ENCODE data around the gene IL1R1.
"Not testable (repeated sequence)": the region's sequence is repeated elsewhere in the genome, so short reads cannot be mapped to it uniquely, and the experiment has no call there.

The IL1R1 gene, protein sequence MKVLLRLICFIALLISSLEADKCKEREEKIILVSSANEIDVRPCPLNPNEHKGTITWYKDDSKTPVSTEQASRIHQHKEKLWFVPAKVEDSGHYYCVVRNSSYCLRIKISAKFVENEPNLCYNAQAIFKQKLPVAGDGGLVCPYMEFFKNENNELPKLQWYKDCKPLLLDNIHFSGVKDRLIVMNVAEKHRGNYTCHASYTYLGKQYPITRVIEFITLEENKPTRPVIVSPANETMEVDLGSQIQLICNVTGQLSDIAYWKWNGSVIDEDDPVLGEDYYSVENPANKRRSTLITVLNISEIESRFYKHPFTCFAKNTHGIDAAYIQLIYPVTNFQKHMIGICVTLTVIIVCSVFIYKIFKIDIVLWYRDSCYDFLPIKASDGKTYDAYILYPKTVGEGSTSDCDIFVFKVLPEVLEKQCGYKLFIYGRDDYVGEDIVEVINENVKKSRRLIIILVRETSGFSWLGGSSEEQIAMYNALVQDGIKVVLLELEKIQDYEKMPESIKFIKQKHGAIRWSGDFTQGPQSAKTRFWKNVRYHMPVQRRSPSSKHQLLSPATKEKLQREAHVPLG

DNA sequence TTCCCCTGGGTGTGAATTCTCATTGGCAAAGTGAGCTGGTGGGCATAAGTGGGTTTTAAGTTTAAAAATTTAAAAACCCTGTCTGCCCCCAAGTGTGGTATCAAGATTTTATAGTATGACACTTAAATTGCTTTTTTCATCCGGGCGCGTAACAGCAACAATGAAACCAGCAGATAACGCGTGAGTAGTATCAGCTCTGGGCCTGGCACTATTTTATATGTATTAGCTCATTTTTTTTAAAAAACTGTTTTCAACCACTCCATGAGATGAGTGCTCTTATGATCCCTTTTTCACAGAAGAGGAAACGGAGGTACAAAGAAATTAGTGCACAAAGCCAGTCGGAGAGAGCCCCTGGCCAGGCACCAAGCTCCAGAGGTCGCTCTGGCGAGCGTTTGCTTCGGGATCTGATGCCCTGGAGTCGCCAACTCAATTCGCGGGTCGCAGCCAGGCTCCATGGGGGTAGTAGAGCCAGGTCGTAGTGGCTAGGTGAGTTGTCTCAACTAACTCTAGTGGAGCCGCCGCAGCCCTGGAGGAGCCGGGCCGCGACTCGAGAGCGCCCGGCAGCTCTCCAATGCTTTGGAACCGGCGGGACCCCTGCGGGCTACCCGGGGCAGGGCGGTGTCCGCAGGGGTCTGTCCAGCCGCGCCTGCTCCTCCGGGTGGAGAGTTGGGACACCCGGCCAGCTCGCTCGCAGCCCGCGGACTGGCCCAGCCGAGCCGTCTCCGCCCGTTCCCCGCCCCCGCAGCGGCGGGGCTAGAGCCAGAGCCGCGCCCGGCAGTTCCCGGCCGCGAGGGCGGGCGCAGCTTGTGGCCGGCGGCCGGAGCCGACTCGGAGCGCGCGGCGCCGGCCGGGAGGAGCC, at the start of gene IL1R1:
Gene IL1R1, plus strand, starts transcription at position 777 of the 859 bp plus-strand sequence. CDS start 14,979 bp downstream, outside the sequence.
- peak; percentile 3 for DNase-seq

DNA sequence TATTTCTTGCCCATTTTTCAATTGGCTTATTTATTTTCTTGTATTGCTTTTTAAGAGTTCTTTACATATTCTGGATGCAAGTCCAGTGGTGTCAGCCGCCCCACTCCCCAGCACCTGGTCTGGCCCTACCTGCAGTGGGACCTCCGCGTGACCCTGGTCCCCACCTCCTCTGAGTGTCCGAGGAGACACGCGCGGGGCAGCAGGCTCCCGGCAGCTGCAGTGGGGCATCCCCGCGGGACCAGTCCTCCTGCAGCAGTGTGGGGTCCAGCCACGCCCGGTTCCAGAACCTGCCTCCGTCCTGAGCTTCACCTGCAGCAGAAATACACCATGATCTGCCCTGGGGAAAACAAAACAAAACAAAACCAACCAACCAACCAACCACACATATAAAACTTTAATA, 48.9 kb upstream of the IL1R1 start:
- no peak for DNase-seq

DNA sequence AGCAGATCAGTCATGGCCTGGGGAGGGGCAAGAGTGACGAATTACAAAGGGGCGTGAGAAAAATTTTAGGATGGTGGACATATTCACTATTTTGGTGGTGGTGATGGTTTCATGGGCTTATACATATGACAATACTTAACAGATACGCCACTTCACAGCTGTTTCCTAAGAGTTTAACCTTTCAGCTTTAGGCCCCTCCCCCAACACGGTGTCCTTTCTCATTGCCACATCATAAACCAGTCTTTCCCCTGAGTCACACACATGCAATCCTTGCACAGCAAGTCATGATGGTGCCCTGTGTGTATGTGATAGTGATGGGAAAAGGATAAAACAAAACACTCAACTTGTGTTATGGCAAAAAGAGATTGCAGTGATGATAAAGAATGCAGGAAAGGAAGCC, 47.6 kb upstream of the IL1R1 start:
- no peak for DNase-seq

DNA sequence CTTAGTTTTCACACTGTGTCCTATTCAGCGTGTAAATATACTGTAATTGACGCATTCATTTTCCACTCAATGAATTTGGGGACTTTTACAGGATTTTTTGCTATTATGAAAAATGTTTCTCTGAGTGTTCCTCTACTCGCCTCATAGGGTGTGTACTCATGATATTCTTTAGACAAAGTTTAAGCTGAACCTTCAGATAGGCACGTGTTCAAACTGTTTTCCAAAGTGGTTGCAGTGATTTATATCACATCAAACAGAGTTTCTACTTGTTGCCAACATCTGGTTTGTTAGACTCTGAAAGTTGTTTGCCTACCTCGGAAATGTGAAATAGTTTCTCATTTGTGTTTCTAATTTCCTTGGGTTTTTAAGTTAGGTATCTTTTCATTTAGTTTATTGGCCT, 46.4 kb upstream of the IL1R1 start:
- DNase-seq: no peak

DNA sequence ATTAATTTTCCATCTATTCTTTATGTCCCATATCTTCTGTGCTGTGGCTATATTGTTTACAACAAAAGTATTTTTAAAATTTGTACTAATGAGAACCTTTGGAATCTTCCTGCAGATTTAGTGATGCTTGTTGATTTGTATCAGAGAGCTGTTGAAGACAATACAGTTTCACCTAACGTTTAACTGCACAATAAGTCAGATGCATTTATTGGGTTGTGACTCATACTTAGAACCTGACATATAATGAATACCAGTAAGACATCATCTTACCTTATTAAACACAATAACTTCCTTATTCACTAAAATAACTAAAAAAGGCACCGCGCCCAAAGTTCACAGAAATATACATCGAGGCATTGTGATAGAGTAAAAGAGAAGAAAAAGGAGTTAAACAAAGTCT, 43.8 kb upstream of the IL1R1 start:
- DNase-seq: no peak

DNA sequence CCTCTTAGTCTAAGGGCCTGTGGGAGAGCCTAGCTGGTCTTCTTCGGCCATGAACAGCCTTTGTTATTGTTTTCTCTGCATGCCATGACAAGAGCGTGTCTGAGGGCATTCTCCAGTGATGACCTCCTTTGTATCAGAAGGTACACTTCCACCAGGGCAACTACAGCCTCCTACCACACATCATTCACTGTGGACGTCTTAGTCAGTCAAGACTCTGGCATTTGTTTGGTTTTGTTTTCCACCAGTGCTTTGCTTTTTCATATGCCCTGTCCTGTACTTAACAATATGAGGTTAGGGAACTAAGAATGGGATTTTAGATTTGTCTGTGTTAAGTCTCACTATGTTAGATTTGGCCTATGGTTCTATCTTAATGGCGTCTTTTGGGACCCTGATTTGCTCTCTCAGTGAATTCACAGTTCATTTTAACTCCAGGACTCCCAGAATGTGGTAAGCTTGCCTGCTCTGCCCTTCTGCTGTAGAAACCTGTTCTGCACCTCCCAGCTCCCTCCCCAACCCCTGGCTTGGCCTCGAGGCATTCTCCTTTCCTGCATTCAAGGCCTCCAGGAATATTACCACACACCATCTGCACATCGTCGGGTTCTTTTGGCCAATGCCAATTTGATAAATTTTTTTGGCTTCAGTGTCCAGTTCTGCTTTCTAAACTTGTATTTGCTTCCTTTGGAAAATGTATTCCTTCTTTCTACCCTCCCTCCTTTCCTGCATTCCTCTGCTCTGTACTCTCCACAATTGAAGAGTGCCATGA, 42.8 kb upstream of the IL1R1 start:
- no peak for DNase-seq

DNA sequence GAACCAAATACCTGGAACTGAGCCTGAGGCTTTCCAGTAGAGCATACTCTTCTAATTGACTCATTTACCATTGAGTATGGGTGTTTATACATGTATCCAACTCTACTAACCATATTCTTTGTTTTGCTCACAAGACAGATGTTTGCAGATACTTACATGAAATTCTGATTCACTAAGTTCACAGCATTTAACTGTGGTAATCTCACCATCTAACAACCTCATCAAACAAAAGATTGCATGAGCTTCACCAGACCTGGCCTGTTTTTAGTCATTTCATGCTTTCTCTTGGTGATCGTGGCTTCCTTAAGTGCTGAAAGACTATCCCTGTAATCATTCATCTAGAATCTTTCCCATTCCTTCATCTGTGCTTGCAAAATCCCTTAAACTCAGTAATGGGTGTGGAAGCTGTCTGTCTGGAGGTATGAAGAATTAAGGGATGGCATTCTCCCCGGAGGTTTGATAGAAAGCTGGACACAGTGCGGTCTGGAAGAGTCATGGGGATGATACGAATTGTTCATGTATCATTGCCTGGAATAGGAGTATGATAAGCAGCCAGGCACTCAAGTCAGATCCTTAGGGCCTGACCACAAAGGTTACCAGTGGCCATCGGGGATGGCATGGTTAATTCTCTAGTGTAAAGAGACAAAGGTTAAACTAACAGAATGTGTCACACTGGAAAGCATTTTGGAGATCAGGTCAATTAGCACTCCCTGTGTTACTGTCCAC, 42.0 kb upstream of the IL1R1 start:
- no peak for DNase-seq

DNA sequence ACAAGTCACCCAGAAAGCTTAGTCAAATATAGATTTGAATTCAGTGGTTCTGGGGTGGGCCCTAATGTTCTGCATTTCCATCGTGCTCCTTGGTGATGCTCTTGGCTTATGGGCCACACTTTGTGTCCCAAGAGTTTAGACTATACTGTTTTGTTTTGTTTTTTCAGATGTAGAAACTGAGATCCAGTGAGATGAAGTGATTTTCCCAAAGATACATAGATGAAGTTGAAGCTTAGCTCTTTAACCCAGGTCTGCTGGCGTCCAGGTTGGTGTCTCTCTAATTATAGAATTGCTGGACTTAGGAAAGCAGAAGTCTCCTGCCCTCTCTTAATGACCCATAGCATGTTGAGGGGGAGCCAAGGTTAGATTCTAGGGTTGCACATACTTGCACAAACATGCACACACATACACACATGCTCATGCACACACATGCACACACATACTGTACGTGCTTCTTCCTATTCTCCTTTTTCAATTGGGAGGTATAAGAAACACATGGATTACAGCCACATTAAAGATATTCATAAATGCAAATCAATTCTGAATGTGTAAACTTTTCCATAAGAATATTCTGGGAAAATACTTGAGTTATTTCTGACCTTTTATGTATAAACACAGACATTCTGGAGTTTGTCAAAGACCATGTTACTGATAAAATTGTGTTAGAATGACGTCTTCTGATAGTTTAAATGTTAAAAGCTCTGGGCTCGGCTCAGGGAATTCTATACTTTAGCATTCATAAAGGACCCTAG, 41.3 kb upstream of the IL1R1 start:
- DNase-seq: no peak

DNA sequence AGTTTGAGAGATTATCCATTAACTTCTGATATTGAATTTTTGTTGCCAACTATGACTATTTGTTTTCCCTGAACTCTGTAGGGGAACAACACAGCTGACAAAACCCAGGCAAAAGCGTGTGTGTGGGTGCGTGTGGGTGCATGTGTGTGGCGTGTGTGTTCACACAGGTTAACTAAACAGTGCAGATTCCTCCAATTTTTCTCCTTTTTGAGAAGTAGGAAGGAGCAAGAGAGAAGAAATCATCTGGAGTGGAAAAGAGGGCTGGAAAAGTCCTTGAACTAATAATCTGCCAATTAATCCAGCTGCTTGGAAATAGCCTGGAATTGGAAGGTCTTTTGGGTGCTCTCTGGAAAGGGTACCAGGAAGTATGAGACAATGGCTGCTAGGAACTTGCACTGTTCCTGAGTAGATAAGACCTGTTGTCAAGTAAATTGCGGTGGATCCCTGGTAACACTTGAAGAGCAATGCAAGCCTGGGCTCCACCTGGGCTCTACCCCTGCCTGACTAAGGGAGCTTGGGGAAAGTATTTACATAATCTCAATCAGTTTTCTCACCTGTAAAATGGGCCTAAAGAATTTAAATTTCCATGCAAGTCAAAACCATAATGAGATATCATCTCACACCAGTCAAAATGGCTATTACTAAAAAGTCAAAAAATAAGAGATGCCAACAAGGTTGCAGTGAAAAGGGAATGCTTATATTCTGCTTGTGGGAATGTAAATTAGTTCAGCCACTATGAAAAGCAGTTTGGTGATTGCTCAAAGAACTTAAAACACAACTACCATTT, 40.5 kb upstream of the IL1R1 start:
- DNase-seq: no peak

DNA sequence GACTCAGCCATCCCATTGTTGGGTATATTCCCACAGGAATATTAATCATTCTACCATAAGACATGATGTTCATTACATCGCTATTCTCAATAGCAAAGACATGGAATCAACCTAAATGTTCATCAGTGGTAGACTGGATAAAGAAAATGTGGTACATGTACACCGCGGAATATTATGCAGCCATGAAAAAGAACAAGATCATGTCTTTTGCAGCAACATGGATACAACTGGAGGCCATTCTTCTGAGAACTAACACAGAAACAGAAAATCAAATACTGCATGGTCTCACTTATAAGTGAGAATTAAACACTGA, 40.0 kb upstream of the IL1R1 start:
- not testable (repeated sequence) for DNase-seq

DNA sequence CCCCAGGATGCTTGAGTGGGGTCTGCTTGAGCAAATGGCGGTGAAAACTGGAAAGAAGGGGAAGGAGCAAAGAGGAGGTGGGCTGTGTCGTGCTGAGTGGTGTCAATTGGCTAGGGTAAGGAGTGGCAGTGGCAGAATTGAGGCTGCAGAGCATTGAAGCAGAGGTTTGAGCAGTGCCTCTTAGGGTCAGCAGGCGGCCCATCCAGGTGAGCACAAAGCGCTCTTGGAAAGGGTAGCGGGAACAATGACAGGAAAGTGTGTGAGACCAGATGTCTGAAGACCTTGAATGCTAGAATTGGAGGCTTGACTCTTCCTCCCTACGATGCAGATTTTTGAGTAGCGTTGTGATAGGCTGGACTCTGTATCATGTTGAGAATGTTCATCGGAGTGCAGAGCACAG, 39.3 kb upstream of the IL1R1 start:
- DNase-seq: no peak

DNA sequence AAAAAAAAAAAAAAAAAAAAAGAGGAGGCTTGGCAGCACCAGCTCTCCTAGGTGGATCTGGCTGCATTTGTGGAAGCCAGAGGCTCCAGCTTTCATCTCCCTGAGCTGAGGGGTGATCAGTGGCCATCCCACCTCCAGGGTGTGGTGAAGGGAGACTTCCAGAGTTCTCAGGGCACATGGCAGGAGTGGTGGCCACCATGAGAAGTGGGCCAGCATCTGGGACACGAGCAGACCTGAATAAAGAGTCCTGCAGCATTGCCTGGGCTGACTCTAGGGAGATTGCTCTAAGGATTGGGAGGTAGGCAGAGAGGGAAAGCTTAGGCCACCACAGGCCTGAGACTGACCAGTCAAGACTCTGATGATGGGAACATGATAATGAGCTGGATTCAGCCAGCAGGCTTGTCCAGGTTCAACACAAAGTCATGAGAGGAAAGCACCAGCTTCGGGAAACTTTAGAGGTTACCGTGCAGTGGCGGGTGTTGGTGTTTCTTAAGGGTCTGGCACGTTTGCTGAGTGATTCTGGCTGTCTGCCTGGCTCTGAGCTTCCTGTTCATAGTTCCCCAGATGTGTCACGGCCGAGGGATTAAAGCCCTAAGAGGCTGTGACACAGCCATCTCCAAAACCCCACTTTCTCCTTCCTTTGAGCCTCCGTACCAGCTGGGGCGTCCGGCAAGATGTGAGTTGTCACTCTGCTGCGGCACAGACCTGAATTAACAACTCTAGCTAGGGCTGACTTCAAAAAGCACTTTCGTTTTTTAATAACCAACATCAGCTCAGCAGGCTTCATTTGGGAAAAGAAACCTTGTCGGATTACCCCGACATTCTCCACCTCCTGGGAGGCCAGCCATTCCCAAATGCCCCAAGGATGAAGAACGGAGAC, 38.3 kb upstream of the IL1R1 start:
- DNase-seq: no peak

DNA sequence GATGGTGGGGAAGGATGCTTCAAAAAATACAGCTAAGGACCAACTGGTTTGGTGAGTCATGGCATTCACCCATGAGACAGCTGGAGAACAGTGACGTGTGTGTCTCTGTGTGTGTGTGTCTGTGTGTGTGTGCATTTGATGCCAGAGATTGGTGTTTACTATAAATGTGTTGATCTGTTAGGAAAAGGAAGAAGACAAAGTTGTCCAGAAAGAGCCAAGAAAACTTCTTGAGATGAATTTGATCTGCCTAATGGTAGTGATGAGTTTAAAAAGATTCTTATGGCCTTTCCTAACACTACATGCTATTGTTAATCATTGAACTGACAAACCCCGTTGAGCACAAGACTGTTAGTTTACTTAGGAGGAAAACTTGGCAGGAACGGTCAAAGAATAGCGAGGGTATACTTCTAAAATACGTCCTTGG, 36.4 kb upstream of the IL1R1 start:
- DNase-seq: no peak

DNA sequence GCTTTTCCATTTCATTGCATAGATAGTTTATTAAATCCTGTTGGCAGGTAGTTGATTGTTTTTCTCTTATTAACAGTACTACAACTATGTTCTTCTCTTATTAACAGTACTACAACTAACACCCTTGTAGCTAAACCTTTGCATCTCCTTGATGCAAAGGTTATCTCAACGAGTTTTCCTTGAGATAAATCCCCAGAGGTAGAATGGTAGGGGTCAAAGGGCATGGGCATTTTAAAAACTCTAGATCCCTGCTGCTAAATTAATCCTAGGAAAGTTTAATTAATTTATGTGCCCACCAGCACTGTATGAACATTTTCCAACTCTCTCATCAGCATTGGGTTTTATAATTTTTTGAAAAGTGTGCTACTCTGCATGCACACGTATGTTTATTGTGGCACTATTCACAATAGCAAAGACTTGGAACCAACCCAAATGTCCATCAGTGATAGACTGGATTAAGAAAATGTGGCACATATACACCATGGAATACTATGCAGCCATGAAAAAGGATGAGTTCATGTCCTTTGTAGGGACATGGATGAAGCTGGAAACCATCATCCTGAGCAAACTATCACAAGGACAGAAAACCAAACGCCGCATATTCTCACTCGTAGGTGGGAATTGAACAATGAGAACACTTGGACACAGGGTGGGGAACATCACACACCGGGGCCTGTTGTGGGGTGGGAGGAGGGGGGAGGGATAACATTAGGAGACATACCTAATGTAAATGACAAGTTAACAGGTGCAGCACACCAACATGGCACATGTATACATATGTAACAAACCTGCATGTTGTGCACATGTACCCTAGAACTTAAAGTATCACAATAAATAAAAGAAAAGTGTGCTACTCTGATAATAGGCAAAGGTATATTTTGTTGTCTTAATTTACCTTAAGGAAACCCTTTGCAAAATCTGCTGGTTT, 35.5 kb upstream of the IL1R1 start:
- DNase-seq: not testable (repeated sequence)

DNA sequence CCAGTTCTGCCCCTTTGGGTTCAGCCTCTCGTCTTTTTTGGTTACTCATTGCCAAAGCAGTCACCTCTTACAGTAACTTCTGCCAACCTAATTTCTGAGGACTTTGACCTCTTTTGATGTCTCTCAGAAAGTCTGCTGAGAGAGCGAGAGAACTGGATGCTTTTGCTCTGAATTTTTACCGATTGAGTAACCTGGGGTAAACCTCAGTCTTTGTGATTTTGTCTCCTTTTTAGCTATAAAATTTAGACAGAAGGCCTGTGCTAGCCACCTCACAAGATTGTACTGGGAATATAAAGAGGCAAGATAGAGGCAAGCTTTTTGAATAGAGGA, 34.8 kb upstream of the IL1R1 start:
- DNase-seq: no peak

DNA sequence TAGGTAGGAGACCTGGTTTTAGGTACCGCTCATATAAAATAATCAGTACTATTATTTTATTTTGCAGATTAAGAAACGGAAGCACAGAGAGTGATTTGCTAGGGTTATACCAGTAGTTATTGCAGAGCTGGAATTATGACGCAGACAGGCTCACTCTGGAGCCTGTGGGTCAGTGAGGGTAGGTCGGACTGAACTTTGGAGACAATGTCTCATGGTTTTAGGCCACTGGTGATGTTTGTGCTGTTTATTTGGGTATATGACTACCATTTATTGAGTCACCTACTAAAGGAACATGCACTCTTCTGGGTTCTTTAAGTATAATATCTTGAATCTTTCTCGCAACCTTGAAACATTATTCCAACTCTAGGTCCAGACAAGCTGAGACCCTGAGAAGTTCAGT, 33.5 kb upstream of the IL1R1 start:
- no peak for DNase-seq

DNA sequence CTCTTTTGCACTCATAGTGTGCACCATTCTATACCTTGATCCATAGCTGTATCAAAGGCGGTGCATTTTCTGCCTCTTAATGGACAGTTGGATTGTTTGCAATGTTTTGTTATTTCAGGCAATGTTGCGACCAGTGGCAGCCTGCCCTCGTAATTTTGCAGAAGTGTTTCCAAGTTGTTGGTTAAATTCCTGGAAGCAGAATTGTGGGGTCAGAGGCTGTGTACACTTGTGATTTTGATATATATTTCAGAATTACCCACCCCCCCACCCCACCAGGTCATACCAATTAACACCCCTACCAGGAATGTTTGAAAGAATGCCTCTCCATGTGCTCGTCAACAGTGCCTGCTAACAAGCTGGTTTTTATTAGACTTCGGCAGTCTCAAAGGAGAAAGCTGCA, 32.4 kb upstream of the IL1R1 start:
- DNase-seq: no peak

DNA sequence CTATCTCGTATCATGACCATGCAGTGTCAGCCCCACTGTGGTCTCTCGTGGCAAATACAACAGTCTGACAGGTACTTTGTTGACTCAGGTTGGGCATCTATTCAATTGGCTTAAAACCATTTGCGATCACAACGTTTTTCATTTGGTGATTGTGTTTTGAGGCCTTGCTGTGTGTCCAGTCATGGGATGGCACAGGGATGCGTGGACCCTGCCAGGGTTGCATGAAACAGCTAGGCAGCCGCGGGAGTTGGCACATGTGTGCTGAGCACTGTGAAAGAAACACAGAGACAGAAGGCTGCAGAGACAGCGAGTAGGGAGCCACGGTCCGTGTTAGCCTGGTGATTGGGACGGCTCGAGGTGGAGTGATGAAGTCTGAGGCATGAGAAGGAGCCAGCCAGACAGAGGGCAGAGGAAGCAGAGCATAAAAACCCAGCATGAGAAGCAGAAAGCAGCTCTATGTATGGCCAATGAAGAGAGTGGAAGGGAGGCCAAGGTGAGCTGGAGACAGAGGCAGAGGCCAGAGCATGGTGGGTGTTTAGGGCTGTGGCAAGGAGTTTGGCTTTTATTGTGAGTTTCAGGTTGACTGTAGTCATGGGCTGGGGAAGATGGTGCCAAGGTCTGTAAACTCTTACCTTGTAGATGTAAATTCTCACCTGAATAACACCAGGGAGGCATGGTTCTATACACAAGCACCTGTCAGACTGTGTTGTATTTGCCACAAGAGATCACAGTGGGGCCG, 31.8 kb upstream of the IL1R1 start:
- DNase-seq: no peak
